ENCODE results near the gene PDE8B. TPM values are rescaled to one million over a fixed set of nuclear protein-coding genes. Genes with fewer than 3 reads are reported as not detected.

The PDE8B gene
- polyA plus RNA-seq, 3 donors: 5.0 to 5.6 (median 5.3) TPM

DNA sequence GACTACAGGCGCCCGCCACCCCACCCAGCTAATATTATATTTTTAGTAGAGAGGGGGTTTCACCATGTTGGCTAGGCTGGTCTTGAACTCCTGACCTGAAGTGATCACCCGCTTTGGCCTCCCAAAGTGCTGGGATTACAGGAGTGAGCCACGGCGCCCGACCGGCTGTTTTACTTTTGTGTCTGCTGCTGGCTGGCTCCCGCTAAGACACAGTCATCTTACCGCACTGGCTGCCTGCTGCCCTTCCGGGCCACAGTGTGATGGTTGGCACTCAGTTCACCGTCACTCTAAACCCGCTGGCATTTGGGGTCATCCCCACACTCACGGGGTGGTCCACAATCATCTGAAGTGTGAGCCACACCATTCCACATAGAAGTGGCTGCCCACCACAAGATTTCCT lies 188.0 kb downstream of the PDE8B start:
- no peak for DNase-seq

DNA sequence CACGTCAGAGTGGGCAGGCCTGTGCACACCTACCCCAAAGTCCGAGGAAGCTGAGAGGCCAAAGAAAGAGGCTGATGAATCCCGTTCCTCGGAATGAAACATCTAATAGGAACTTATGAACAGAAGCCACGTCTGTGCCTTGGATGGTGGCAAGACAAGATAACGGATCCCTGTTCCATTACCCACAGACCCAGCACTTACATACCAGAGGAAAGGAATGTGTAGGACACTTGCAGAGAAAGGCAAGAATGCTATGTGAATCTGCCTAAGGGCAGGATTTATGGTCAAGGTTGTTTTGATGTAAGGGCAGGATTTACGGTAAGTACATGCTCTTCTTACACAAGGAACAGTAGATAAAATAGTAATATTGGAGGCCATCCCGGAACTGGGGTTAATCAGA lies 188.4 kb downstream of the PDE8B start:
- no peak for DNase-seq

DNA sequence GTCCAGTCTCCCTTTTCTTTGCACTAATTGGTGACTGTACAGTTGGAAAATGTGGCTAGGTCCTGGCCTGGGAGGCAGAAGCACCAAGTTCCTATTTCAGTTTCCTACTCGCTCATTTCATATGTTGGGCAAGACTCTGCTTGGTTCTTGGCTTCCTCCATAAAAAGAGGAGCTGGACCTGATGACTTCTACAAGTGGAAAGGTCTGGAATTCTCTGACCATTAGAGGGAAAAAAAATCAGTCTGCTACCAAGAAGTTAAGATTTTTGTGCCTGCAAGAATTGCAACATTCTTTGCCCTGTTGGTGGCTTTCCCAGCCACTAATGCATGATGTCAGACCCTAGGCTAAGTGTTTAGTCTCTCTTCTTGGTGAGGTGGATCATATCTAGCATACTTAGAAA lies 190.2 kb downstream of the PDE8B start:
- no peak for DNase-seq

DNA sequence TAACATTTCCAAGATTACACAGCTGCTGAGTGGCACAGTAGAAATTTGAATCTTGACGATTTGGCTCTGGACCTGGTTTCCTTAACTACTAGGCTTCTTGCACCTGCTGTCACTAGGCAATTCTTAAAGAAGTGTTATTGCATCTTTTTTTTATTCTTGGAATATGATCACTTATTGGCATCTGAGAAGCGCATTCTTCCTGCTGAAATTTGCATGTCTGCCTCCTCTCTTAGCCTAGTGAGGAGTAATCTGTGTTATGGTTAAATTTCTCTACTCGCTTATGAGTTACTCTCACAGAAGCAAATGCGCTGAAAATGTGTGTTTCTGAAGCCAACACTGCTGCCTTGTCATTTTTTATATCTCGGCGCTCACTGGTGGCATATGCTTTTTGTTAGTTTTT lies 192.3 kb downstream of the PDE8B start:
- no peak for DNase-seq

- DNase-seq: no peak
Observed at GRCh38 chr5:77407152-77407551, 196.7 kb downstream of the PDE8B start.

DNA sequence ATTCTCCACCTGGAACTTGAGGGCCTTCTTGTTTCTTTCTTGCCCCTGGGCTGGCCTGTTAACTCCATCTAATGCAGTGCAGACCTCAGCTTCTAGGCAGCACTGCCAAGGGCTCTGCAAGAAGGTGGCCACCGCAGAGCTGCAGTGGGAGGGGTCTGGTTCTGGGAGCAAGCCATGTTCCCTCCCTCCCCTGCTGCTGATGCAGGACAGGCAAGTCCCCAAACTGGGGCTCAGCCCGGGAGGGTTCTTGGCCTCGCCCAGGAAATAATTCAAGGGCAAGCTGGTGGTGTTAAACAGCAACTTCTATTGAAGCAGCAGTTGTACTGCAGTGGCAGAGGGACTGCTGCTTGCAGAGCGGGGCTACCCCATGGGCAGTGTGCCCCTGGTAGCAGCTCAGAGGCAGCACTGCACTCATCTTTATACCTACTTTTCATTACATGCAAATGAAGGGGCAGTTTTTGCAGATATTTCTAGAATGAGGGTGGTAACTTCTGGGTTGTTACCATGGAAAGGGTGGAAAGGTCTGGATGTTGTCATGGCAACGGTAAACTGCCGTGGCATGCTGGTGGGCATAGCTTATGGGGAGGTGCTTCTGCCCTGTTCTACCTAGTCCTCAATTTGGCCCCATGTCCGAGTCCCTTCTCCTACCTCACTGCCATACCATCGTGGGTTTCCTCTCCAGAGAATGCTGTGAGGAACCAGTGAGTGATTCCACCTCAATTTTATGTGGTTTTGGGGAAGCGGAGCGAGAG lies 199.6 kb downstream of the PDE8B start:
- no peak for DNase-seq

GRCh38 chr5:77413049-77413448 lies 202.6 kb downstream of the PDE8B start:
- no peak for DNase-seq

DNA sequence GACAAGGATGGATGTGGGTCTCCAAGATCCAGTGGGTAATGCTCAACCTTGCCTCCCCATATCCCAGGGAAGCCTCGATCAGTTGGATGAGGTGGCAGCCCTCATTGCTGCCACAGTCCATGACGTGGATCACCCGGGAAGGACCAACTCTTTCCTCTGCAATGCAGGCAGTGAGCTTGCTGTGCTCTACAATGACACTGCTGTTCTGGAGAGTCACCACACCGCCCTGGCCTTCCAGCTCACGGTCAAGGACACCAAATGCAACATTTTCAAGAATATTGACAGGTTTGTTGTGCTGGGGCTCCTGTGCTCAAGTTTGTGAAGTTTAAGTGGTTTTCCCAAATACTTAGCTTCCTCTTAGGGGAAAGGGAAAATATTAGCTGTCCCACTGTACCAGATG lies 207.7 kb downstream of the PDE8B start:
- DNase-seq: no peak

- no peak for DNase-seq
Observed at GRCh38 chr5:77418601-77419581, 208.4 kb downstream of the PDE8B start.

DNA sequence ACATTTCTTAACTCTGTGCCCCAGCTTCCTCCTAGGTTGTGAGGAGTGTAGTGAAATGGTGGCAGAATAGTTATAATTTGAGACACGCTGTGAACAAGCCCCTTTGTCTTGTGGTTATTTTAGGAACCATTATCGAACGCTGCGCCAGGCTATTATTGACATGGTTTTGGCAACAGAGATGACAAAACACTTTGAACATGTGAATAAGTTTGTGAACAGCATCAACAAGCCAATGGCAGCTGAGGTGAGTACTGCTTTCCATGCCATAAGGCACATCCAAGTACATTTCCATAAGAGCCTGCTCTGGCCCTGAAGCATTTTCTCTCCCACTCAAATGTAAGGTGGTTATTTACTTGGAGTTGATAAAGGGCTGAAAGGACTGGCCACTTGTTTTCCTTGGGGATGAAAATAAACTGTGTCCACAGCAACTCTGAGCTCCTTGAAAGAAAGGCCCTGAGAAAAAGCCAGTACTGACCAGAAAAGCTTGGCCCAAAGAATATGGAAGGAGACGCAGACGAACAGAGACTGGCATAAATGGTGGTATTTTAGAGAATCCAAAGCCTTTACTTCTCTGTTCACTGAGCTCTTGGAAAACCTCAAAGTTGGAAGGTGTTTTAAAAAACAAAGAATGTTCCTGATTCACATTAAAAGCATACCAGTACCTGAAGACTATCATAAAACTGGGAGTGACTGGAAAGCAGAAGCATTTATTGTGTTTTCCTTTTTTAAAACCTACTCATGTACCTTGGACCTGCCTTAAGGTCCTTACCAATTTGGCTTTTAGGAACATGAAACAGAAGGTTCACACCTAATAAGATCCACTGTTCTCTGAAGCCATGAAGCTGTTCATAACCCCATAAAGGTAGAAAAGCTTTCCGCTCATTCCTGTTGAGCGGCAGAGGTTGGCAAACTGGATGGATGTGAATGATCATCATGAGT lies 209.4 kb downstream of the PDE8B start:
- DNase-seq: no peak

DNA sequence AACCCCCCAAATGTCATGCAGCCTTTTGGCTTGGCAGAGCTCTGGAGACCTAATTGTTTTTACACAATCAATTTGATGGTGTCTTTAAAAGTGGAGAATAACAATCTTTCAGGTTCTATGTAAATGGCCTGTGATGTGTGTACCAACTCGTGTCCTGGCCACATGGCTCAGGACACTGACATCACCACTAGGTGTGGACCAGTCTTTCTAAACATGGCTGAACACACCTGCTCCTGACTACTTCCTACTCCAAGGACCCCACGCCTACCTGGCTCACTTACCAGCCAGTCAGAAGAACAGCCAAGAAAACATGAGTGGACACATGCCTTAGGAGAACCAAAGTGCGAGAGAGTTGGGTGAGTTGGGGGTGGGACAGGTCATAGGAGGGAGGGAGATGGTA lies 210.5 kb downstream of the PDE8B start:
- no peak for DNase-seq

- no peak for DNase-seq
Observed at GRCh38 chr5:77423022-77423750, 212.7 kb downstream of the PDE8B start.

DNA sequence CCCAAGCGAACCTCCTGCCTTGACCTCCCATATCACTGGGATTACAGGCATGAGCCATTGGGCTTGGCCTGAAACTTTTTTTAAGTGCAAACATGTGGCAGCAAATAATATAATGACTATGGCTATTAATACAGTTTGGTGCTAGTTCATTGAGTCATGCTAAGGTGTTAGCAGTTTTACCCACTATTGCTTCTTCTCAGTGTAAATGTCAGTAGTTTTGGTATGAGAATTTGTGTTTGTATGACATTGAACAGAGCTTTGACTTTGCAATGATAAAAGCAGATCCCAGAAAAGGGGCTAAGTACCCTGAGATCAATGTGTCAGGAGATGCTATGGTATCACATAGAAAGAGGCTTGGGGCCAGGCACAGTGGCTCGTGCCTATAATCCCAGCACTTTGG lies 214.4 kb downstream of the PDE8B start:
- DNase-seq: no peak

DNA sequence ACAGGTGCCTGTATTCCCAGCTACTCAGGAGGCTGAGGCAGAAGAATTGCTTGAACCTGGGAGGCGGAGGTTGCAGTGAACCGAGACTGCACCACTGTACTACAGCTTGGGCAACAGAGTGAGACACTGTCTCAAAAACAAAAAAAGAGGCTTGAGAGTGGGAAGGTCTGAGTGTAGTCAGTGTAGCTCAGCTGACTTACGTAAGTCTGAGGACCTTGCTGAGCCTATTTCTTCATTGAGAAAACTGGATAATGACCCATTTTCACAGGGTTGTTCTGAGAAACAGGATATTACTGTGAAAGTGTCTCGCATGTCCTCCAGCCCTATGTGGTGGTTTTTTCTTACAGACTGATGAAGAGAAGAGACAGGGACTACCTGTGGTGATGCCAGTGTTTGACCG lies 214.9 kb downstream of the PDE8B start:
- no peak for DNase-seq

DNA sequence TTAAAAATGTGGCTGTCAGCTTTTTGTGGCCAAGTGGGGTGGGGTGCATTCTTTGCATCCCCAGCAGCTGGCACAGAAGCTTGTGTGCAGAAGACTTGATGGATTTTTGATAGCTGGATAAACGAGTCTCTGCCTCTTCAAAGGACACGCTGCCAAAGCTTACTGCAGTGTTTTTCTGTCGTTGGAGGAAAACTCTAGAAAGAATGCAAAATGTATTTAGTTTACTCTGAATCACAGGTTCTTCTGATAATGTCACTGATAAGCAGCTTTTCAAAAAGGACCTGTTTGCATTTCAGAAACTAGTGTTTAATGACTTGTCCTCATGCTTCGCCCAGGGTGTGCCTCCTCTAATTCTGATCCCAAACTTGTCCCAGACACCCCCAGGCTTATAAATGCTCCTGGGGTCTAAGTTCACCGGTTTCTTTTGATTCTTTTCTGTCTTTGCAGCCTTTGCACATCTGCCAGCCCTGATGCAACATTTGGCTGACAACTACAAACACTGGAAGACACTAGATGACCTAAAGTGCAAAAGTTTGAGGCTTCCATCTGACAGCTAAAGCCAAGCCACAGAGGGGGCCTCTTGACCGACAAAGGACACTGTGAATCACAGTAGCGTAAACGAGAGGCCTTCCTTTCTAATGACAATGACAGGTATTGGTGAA lies 215.6 kb downstream of the PDE8B start:
- no peak for DNase-seq

DNA sequence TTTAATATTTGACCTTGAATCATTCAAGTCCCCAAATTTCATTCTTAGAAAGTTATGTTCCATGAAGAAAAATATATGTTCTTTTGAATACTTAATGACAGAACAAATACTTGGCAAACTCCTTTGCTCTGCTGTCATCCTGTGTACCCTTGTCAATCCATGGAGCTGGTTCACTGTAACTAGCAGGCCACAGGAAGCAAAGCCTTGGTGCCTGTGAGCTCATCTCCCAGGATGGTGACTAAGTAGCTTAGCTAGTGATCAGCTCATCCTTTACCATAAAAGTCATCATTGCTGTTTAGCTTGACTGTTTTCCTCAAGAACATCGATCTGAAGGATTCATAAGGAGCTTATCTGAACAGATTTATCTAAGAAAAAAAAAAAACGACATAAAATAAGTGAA lies 216.2 kb downstream of the PDE8B start:
- no peak for DNase-seq

GRCh38 chr5:77427998-77428397 lies 217.5 kb downstream of the PDE8B start:
- DNase-seq: no peak

- no peak for DNase-seq
Observed at GRCh38 chr5:77428526-77428925, 218.0 kb downstream of the PDE8B start.

DNA sequence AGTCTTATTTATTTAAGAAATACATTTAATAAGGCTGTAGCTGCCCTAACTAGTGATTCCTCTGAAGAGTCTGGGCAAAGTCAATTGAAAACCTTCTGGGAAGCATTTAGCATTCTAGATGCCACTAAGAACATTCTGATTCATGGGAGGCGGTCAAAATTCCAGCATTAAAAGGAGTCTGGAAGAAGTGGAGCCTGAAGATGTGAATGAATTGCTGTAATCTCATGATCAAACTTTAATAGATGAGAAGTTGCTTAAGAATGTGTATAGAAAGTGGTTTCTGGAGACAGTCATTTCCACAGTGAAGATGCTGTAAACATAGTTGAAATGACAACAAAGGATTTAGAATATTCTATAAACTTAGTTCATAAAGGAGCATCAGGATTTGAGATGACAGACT lies 220.2 kb downstream of the PDE8B start:
- DNase-seq: no peak

GRCh38 chr5:77431286-77431685 lies 220.8 kb downstream of the PDE8B start:
- no peak for DNase-seq

DNA sequence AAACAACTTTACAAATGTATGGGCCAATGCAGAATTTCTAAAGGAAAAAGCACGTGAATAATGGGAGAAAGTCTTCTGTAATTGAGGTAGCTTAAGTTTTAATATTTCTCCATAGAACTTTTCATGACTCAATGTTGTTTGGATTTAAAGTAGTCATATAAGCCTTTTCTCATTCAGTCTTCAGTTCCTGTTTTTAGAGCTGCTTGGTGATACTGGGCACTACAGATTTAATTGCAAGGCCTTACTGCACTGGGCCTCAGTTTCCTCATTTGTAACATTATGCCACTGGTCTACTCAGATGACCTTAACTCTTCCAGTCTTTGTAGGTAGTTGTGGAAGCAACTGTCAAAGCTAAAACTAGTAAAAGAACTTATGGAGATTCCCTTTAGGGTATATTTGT lies 221.2 kb downstream of the PDE8B start:
- no peak for DNase-seq
